Hepatocyte (in vitro differentiated cells): Measurements from ENCODE around the gene ATP13A1.

Source experiments
- EZH2phosphoT487 ChIP-seq: fragments of 200-600 bp; sonication (generic); IDR thresholded peaks from one replicate; pipeline ENCODE4 v1.6.1; 2018; ENCODE audit warnings: antibody characterized with exemption, mild to moderate bottlenecking, low read depth, moderate library complexity; ENCODE audit not compliant: unreplicated experiment, severe bottlenecking
- TF ChIP-seq, protein P1 (sequence below): fragments of 200-600 bp; sonication (generic); IDR thresholded peaks from 2 replicates; pipeline ENCODE4 v1.5.1; 2016; ENCODE audit warnings: antibody characterized with exemption, mild to moderate bottlenecking; ENCODE audit not compliant: poor library complexity

DNA sequence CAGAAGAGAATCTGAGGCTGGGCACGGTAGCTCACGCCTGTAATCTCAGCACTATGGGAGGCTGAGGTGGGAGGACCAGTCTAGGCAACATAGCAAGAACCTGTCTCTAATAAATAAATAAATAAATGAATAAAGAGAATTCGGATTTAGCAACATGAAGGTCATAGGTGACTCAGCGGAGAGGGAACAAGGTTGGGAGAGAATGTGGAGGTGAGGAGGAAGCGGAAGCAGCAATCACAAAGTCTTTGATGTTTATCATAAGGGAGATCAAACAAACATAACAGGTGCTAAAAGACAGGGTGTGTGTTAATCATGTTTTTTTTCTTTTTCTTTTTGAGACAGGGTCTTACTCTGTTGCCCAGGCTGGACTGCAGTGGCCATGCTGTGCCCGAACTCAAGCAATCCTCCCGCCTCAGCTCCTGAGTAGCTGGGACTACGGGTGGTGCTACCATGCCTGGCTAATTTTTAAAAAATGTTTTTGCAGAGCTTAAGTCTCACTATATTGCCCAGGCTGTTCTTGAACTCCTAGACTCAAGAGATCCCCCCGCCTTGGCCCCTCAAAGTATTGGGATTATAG is 61.3 kb downstream of the ATP13A1 start:
- TF ChIP-seq, protein P1, sequence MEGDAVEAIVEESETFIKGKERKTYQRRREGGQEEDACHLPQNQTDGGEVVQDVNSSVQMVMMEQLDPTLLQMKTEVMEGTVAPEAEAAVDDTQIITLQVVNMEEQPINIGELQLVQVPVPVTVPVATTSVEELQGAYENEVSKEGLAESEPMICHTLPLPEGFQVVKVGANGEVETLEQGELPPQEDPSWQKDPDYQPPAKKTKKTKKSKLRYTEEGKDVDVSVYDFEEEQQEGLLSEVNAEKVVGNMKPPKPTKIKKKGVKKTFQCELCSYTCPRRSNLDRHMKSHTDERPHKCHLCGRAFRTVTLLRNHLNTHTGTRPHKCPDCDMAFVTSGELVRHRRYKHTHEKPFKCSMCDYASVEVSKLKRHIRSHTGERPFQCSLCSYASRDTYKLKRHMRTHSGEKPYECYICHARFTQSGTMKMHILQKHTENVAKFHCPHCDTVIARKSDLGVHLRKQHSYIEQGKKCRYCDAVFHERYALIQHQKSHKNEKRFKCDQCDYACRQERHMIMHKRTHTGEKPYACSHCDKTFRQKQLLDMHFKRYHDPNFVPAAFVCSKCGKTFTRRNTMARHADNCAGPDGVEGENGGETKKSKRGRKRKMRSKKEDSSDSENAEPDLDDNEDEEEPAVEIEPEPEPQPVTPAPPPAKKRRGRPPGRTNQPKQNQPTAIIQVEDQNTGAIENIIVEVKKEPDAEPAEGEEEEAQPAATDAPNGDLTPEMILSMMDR, result no peak
- TF ChIP-seq EZH2phosphoT487, result no peak
